Smooth muscle cell (in vitro differentiated cells): ENCODE results near the gene FHIT. TPM values are rescaled to one million over a fixed set of nuclear protein-coding genes. Genes with fewer than 3 reads are reported as not detected.

Experiments
- DNase-seq: peaks from one replicate; lab custom pipeline; 2025; ENCODE audit not compliant: unreplicated experiment; lab: John Stamatoyannopoulos, UW
- H2AFZ ChIP-seq: fragments of 200-600 bp; sonication (generic); 2 replicates; pipeline ENCODE4 v1.6.0; 2016; ENCODE audit warnings: antibody characterized with exemption, low read depth, mild to moderate bottlenecking
- H3F3A ChIP-seq: fragments of 200-600 bp; sonication (generic); 2 replicates; pipeline ENCODE4 v1.6.0; 2017; ENCODE audit warnings: antibody characterized with exemption, low read depth
- H3K27ac ChIP-seq: fragments of 200-600 bp; sonication (generic); 2 replicates; pipeline ENCODE4 v1.5.1; 2016; ENCODE audit warnings: low read depth, mild to moderate bottlenecking
- H3K27me3 ChIP-seq: fragments of 200-600 bp; sonication (generic); 2 replicates; pipeline ENCODE4 v1.6.1; 2016; ENCODE audit warnings: low read depth, mild to moderate bottlenecking
- H3K36me3 ChIP-seq: fragments of 200-600 bp; sonication (generic); 2 replicates; pipeline ENCODE4 v1.5.1; 2016; ENCODE audit warnings: low read depth
- H3K4me1 ChIP-seq: fragments of 200-600 bp; sonication (generic); 2 replicates; pipeline ENCODE4 v1.5.1; 2016; ENCODE audit warnings: low read depth
- H3K4me2 ChIP-seq: fragments of 200-600 bp; sonication (generic); 2 replicates; pipeline ENCODE4 v1.6.0; 2016; ENCODE audit warnings: mild to moderate bottlenecking
- H3K4me3 ChIP-seq: fragments of 200-600 bp; sonication (generic); 2 replicates; pipeline ENCODE4 v1.5.1; 2016; ENCODE audit warnings: mild to moderate bottlenecking
- H3K79me2 ChIP-seq: fragments of 200-600 bp; sonication (generic); 2 replicates; pipeline ENCODE4 v1.6.0; 2016; ENCODE audit warnings: low read depth, mild to moderate bottlenecking
- H3K9ac ChIP-seq: fragments of 200-600 bp; sonication (generic); 2 replicates; pipeline ENCODE4 v1.6.0; 2016; ENCODE audit warnings: low read depth
- H3K9me3 ChIP-seq: fragments of 200-600 bp; sonication (generic); replicated peaks from 2 replicates; pipeline ENCODE4 v1.5.1; 2016; ENCODE audit warnings: low read depth
- H4K20me1 ChIP-seq: fragments of 200-600 bp; sonication (generic); 2 replicates; pipeline ENCODE4 v1.6.0; 2016; ENCODE audit warnings: low read depth
- WGBS: methylation state at CpG from one replicate; pipeline ENCODE4 v1.1.7; 2016; ENCODE audit warnings: low lambda C conversion rate; 5-methylcytosine and 5-hydroxymethylcytosine counted together
- polyA plus RNA-seq: library from polyadenylated mRNA; unstranded; fragments of >200 nt; fragmentation: Nextera tagmentation; extraction: Ambion mirVana; gene quantifications from 2 replicates; pipeline ENCODE4 v1.2.1, GENCODE V29; 2016
- total RNA-seq: library from RNA; depleted of rRNA; stranded (reverse); fragments of >200 nt; gene quantifications from 2 replicates; pipeline ENCODE4 v1.2.3, GENCODE V29; 2014
- TF ChIP-seq, protein P1 (sequence below): fragments of 200-600 bp; sonication (generic); IDR thresholded peaks from 2 replicates; pipeline ENCODE4 v1.5.1; 2017; ENCODE audit warnings: borderline replicate concordance, mild to moderate bottlenecking, antibody characterized with exemption; ENCODE audit not compliant: insufficient read depth, poor library complexity, severe bottlenecking

Gene FHIT
- total and polyA plus RNA-seq, 2 experiments from 2014 or later = 5.9 to 6.7 TPM

DNA sequence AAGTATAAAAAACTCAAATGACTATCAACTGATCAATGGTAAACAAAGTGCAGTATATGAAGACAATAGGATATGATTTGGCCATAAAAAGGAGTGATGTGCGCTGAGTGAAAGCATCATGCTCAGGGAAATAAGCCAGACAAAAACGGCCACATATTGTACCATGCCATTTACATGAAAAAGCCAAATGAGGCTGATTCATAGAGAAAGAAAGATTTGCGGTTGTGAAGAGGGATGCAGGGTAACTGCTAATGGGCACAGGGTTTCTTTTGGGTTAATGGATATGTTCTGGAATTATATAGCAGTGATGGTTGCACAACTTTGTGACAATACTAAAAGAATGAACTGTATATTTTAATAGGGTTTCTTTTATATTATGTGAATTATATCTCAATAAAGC lies 1324.2 kb downstream of the FHIT start:
- Histone ChIP-seq H4K20me1 (no peaks in the 10 kb centered on the region), H3K36me3 (no peaks in the 10 kb centered on the region), H3F3A (no peaks in the 10 kb centered on the region), H3K27ac (no peak overlapping the region), H3K4me1 (no peaks in the 10 kb centered on the region), H3K4me2 (no peak overlapping the region), H2AFZ (no peak overlapping the region), H3K9me3 (no peaks in the 10 kb centered on the region), H3K4me3 (no peak overlapping the region), H3K79me2 (no peaks in the 10 kb centered on the region), H3K27me3 (no peaks in the 10 kb centered on the region), H3K9ac (no peak overlapping the region)
- WGBS = 95% methylated on average over 3 of the region's 3 CpGs
- TF ChIP-seq, protein P1, sequence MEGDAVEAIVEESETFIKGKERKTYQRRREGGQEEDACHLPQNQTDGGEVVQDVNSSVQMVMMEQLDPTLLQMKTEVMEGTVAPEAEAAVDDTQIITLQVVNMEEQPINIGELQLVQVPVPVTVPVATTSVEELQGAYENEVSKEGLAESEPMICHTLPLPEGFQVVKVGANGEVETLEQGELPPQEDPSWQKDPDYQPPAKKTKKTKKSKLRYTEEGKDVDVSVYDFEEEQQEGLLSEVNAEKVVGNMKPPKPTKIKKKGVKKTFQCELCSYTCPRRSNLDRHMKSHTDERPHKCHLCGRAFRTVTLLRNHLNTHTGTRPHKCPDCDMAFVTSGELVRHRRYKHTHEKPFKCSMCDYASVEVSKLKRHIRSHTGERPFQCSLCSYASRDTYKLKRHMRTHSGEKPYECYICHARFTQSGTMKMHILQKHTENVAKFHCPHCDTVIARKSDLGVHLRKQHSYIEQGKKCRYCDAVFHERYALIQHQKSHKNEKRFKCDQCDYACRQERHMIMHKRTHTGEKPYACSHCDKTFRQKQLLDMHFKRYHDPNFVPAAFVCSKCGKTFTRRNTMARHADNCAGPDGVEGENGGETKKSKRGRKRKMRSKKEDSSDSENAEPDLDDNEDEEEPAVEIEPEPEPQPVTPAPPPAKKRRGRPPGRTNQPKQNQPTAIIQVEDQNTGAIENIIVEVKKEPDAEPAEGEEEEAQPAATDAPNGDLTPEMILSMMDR = no peak
- DNase-seq = no peak

DNA sequence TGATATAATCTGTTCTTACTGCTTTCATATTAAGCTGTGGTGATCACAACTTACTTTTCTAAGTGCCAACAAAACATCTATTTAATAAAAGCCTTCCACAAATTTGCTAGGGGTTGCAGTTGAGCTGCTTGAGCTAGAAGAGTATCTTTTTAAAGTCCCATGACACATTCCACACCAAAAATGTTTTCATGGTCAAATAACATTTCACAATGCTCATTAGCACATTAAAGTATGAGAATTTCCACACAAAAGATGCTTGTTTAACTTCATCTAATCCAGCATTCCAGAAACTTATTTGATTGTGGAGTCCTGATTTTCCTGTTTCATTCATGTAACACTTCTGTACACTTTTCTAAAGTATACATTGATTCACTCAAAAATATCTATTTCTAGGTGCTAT lies 1325.3 kb downstream of the FHIT start:
- H3K79me2 ChIP-seq = no peaks in the 10 kb centered on the region
- H3K4me3 ChIP-seq = no peak overlapping the region
- no peaks in the 10 kb centered on the region for H3K36me3 ChIP-seq
- H3K9ac ChIP-seq = no peak overlapping the region
- no peaks in the 10 kb centered on the region for H3F3A ChIP-seq
- H3K9me3 ChIP-seq = no peaks in the 10 kb centered on the region
- no peak overlapping the region for H2AFZ ChIP-seq
- H3K27me3 ChIP-seq = no peaks in the 10 kb centered on the region
- DNase-seq = no peak
- H3K4me1 ChIP-seq = no peaks in the 10 kb centered on the region
- no peak overlapping the region for H3K4me2 ChIP-seq
- no peak overlapping the region for H3K27ac ChIP-seq
- H4K20me1 ChIP-seq = no peaks in the 10 kb centered on the region
- TF ChIP-seq, protein P1 = no peak

DNA sequence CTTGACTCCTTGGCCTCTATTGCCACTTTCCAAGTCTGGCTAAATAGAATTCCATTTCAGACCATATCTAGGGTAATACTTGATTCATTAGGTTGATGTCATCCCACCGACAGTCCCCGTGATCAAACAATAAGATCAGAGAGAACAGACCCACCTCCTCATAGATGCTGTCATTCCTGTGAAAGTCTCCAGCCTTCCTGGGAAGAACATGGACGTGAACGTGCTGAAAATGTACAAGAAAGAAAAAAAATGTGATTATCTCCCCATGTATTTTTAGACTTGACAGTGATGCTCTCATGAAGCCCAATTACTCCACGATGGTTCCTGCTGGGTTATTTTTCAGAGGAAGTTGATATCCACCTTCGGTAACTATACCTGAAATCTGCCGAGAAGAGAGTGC lies 1329.1 kb downstream of the FHIT start:
- H3K27ac ChIP-seq = no peak overlapping the region
- no peak overlapping the region for H3K4me3 ChIP-seq
- H3K9me3 ChIP-seq = no peaks in the 10 kb centered on the region
- H3K4me2 ChIP-seq = no peak overlapping the region
- no peak overlapping the region for H2AFZ ChIP-seq
- H4K20me1 ChIP-seq = no peaks in the 10 kb centered on the region
- WGBS = 98% methylated on average over 7 of the region's 7 CpGs
- TF ChIP-seq, protein P1 = no peak
- no peaks in the 10 kb centered on the region for H3K4me1 ChIP-seq
- H3F3A ChIP-seq = no peaks in the 10 kb centered on the region
- no peak for DNase-seq
- no peaks in the 10 kb centered on the region for H3K27me3 ChIP-seq
- no peaks in the 10 kb centered on the region for H3K79me2 ChIP-seq
- H3K9ac ChIP-seq = no peak overlapping the region
- H3K36me3 ChIP-seq = no peaks in the 10 kb centered on the region

DNA sequence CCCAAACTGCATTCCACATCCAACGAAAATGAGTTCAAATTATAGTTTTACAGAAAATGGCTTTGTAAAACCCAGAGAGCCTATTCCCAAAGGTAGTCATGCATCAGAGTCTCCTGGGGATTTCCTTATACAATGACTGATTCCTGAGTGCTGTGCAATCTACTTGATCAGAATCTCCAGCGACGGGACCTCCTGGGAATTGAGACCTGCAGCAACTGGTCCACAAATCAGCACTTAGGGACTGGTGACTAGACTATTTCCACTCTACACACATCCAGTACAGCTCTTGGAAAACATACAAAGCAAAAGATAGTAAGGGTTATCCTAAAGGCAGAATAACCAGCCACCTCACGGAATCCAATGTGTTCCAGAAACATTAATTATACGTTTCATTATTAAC lies 1330.4 kb downstream of the FHIT start:
- Histone ChIP-seq H3K36me3 (no peaks in the 10 kb centered on the region), H3K9ac (no peak overlapping the region), H3K27ac (no peak overlapping the region), H2AFZ (no peak overlapping the region), H3K27me3 (no peaks in the 10 kb centered on the region), H3F3A (no peaks in the 10 kb centered on the region), H3K4me1 (no peaks in the 10 kb centered on the region), H3K79me2 (no peaks in the 10 kb centered on the region), H3K4me2 (no peak overlapping the region), H3K9me3 (no peaks in the 10 kb centered on the region), H3K4me3 (no peak overlapping the region), H4K20me1 (no peaks in the 10 kb centered on the region)
- no peak for DNase-seq
- TF ChIP-seq, protein P1 = no peak
- WGBS = 89% methylated on average over 5 of the region's 5 CpGs
